HG03135 (cell line): ENCODE measurements around the gene MDFI.

Experiments used
- ATAC-seq: cut with Tn5 transposase; IDR thresholded peaks from one replicate; pipeline ENCODE4 v1.9.1; 2021; ENCODE audit warnings: mild to moderate bottlenecking, moderate library complexity; ENCODE audit not compliant: unreplicated experiment

MDFI gene

GRCh38 chr6:41670703-41671360 is 32.6 kb downstream of the MDFI start:
- ATAC-seq = no peak

DNA sequence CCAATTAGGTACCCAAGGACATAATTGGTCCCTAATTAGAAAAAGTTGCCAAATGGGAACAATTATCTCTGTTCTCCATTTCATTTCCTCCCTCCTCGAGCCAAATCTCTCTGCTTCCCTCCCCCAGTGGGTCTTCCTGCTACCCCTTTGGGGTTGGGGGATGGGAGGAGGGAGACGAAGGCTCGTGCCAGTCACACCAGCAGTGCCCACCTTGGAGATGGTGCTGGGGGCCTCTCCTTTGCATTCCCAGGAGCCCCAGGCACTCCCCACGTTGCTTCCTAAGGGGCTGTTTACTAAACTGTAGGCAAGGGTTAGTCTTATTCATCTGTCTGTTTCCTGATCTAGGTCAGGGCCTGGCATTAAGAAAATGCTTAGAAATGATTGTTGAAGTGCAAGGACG is 33.1 kb downstream of the MDFI start:
- ATAC-seq = no peak

GRCh38 chr6:41672016-41672415 is 33.7 kb downstream of the MDFI start:
- ATAC-seq = no peak

GRCh38 chr6:41672816-41673703 is 34.8 kb downstream of the MDFI start:
- no peak for ATAC-seq

DNA sequence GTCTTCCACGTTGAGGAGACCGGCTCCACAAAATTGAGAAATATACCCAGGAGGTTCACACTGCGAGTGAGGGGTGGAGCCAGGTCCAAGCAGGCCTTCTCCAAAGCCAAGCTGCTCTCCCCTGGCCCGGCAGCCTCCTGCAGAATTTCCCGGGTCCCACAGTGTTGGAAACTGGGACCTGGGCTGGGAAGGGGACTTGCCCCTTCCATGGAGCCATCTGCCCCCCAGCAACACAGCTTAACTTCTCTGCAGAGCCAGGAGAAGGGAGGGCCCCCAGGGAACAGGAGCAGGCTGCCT is 35.4 kb downstream of the MDFI start:
- no peak for ATAC-seq

DNA sequence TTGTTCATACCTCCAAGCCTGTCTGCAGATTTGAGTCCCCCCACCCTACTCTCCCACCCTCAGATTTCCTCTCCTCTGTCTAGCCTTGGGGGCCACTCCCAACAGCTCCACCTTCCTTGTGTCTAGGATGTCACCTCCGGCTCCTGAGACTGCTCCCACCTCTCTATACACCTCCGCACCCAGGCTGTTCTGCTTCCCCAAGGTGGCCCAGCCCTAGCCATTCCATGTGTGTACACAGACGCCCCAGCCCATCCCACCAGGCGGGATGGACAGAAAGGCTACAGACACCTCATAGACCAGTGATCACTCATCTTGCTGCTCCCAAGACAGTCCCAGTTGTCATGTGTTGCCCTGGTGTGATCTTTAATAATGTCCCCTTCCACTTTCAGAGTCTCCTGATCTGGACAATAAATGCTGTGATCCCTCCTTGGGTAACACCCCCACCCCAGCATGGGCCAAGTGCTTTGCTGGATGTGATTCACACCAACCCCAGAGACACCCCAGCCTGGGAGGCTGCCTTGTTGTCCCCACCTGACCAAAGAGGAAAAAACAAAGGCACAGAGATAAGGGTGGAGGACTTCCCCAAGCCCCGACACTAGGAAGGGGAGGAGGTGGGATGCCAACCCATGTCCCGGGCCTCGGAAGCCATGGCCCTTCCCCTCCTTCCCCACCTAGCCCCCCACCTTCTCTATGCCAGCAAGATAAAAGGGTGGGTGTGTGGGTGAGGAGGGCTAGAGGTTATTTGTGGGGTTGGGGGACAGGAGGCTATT is 36.1 kb downstream of the MDFI start:
- ATAC-seq = no peak

- ATAC-seq = no peak
Measured at GRCh38 chr6:41675176-41675775, 37.0 kb downstream of the MDFI start.

DNA sequence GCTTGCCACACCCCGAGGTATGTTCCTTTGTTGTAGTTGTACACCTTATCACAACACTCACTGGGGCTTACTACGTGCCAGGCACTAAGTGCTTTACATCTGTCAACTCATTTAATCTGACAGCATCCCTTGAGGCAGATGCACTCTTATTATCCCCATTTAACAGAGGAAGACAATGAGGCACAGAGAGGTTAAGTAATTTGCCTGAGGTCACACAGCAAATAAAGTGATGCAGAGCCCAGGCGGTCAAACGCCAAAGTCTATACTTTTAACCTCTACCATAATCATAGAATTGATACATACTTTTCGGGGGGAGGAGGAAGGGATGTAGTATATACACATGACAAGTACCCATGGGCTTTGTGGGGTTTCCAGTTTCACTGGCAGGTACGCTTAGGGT is 37.7 kb downstream of the MDFI start:
- no peak for ATAC-seq

DNA sequence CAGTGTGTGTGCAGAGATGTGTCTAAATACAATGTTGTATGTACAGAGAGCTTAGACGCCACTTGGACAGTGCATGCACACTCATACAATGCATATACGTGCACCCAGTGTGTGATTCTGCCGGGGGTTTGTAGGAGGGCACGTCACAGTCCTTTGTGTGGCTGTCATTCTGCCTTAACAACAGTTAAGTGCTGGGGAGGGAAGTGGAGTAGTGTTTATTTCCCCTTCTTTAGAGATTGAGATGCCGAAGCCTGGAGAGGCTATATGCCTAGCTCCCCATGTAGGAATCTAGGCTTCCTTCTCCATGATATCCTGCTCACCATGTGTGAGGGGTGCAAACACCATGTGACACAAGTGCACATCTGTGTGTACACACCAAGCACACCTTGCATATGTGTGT is 38.2 kb downstream of the MDFI start:
- no peak for ATAC-seq

DNA sequence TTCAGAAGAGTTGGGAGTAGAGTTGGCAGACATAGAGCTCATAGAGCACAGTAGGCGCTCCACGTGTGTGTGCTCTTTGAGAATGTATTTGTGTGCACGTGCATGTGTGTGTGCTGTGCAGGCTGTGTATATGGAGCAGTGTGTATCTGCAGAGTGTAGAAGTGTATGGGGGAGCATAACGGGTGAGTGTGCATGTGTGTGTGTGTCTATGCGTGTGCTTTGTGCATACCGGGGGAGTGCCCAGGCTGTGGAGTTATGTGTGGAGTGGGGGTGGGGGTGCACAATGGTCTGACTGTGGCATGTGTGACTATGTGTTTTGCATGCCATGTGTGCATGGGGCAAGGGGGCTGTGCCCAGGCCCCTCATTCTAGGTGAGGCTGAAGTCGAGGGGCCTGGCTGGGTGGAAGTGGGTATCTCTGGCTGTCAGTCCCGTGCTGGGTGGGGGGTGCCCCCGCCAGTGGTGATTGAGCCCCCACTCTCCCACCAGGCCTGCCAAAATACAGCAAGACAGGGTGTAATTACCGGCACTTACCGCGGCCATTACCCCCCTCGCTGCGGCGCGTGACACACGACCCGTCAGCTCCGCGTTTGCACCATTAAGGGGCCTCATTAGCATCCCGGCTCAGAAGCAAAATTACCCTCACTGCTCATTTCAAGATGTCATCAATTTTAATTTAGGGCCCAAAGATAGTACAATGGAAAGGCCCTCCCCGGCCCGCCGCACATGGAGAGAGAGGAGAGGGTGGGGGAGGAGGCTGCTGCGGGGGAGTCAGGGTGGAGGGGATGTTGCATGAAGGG is 39.1 kb downstream of the MDFI start:
- no peak for ATAC-seq

- ATAC-seq = no peak
Measured at GRCh38 chr6:41678511-41679084, 40.3 kb downstream of the MDFI start.

DNA sequence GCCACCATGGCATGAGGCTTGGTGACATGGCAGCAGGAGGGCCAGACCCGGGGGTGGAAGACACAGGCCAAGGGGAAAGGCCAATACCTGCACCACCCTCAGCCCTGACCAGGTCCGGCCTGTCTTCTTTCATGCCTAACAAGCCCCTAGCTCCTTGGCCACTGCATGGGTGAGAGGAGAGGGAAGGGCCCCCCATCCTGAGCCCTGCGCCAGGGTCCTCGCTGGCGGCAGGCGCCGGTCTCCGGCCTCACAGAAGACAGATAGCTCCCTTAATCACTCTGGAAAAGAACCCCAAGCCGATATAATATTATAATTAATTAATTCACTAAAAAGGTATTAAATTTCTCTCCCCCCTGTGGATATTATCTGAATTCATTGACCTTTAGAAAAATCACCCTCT is 41.4 kb downstream of the MDFI start:
- no peak for ATAC-seq

DNA sequence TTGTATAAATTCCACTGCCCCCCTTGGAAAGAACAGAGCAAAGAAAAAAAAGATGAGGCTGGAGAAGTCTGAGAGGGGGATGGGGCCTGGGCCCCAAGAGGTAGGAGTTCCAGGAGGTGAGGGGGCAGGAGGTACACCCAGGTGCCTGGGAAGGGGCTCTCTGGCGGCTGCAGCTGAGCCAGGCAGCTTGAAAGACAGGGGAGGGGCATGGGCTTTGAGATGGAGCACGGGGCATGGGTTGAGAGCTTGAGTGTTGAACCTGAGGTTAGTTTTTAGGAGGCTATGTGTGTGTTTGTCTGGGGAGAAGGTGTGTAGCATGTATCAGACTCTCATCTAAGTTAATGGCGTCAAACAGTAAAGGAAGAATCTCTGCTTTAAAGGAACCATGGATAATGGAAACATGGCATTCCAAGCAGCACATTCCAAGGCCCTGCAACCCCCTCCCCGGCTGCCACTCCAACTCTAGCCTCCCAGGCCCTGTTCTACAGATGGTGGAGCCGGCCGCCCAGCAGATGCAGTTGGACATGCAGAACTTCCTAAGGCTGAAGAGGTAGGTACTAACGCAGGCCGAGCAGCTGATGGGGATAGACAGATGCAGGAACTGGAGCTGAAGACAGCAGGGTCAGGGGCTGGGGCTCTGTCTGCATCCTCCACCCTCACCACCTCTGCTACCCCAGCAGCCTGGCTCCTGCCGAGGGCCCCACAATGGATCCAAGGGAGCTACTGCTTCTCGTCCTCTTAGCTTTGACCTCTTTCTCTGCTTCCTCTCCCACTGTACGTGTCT is 42.1 kb downstream of the MDFI start:
- no peak for ATAC-seq

DNA sequence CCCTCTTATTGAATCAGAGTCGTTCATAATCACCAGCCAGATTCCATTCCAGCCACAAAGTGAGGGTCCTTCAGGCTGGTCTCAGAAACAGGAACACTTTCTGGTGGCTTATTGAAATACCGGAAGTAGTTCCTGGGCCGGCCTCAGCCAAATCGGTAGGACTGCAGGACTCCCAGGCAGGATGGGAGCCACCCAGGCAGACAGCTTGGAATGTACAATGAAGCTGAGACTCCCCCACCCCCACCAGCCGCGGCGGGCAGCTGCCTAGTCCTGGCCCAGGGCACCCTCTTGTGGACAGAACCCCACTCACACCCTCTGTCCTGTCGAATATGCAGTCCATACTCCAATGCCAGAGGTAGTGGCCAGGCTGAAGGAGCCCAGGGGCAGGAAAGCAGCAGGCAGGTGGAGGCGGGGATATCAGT is 43.8 kb downstream of the MDFI start:
- peak; percentile 44 for ATAC-seq

DNA sequence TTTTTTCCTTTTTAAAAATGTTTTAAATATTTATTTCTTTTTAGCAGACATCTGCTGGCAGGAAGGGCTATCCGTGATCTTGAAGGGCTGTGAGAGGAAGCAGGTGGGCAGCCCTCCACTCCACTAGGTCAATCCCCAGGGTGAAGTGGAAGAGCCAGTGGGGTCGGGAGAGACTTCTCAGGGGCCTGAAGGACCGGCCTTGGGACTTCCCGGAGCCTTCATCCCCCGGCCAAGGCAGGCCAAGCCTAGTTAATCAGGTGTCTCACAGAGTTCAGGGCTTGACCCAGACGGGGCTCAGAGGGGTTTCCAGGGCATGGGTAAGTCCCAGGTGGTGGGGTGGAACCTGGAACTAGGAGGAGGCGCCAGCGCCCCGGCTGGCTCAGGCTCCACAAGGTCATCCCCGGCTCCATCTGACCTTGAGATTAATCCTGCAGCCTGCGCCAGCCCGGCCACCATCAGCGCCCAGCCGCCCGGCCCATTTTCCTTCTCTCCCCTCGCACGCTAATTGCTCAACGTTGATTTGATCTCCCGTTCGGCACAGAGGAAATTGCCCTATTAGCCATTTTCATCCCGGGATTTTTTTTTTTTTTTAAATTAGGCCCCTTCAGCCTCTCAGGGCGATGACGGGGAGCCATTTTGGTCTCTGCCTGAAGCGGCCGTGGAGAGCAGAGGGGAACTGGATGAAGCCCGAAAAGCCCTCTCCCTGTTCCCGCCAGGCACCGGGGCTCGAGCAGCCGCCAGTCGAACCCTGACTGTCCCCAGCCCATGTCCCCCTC is 44.4 kb downstream of the MDFI start:
- ATAC-seq = no peak

- ATAC-seq = no peak
Measured at GRCh38 chr6:41683273-41683522, 44.9 kb downstream of the MDFI start.

GRCh38 chr6:41683523-41684310 is 45.4 kb downstream of the MDFI start:
- ATAC-seq = peak; percentile 59
